Pancreas (tissue), 10 donors: ENCODE results near the gene RALB. TPM values are rescaled to one million over a fixed set of nuclear protein-coding genes. Genes with fewer than 3 reads are reported as not detected.

ENCODE experiments used
- ATAC-seq, 4 donors: fragments of 200-7000 bp; cut with Tn5 transposase; one replicate each; pipeline versions ENCODE4 v1.8.0 to v1.9.1; 2020; ENCODE audit warnings: mild to moderate bottlenecking in 4 of 4, moderate library complexity in 4 of 4
- DNase-seq, 6 donors: peaks; one replicate each; pipeline ENCODE4 v3.0.0-alpha.2; 2020
- FAIRE-seq: peaks from 2 replicates; lab custom pipeline; 2012; peaks lifted over from hg19 to GRCh38; lab: Jason Lieb, UNC
- H3K27ac ChIP-seq, 4 donors: fragments of 200-600 bp; sonication (generic); 1 replicate in 3 of 4; 2 replicates in 1 of 4; pipeline versions ENCODE4 v1.5.0 to v1.8.0; 2020
- H3K27me3 ChIP-seq, 4 donors: fragments of 200-600 bp; one replicate each; pipeline ENCODE4 v1.8.0; 2021
- H3K36me3 ChIP-seq, 3 donors: fragments of 200-600 bp; sonication (generic) in 1 of 3; one replicate each; pipeline versions ENCODE4 v1.5.0 to v1.8.0; 2020 to 2021
- H3K4me1 ChIP-seq, 3 donors: fragments of 200-600 bp; one replicate each; pipeline ENCODE4 v1.8.0; 2021
- H3K4me3 ChIP-seq, 4 donors: fragments of 200-600 bp; sonication (generic) in 2 of 4; one replicate each; pipeline versions ENCODE4 v1.5.0 to v1.8.0; 2020 to 2021
- H3K9me3 ChIP-seq, 4 donors: fragments of 200-600 bp; one replicate each; pipeline ENCODE4 v1.8.0; 2021
- WGBS, 2 donors: extraction: QIAGEN DNeasy Blood & Tissue Kit; methylation state at CpG; one replicate each; pipeline ENCODE4 v1.1.7; 2013; 5-methylcytosine and 5-hydroxymethylcytosine counted together
- intact Hi-C, 3 donors: fragments of 100-400 bp; cut with DNase I; formaldehyde crosslinking; loops; one replicate each; pipeline versions ENCODE4 v1.11.1 to v1.14.2; 2022
- polyA plus RNA-seq, 2 donors: library from polyadenylated mRNA; stranded (reverse); fragments of 200-250 nt; gene quantifications; one replicate each; pipeline ENCODE4 v1.2.3, GENCODE V29; 2013
- total RNA-seq, 6 donors: library from RNA; stranded (reverse); fragmentation: NEBNext Ultra II Directional in 4 of 6; extraction: Animal tissue kit (Norgen Biotek cat#: 25700) in 4 of 6; gene quantifications; one replicate each; pipeline versions ENCODE4 v1.2.1 to v1.2.4, GENCODE V29; 2021 to 2023
- TF ChIP-seq, protein P1 (sequence below), 4 donors: fragments of 200-600 bp; sonication (generic) in 3 of 4; IDR thresholded peaks; one replicate each; pipeline versions ENCODE4 v1.5.0 to v1.8.0; 2021; ENCODE audit warnings: antibody characterized with exemption in 4 of 4
- donor health status: healthy with polysubstance abuse.
- donor health status: DM: no; HTN: no; CAD: no; lungs with moderate emphysema.
- donor health status: DM: no; HTN: no; CAD: no.
- donor health status: control.
- donor health status: control.
- donor health status: Bipolar disorder and iron deficiency.
- donor health status: DM: yes; HTN: yes; CAD: no.
- donor health status: DM: no; HTN: no; CAD: no.
- donor health status: DM: no; HTN: no; CAD: no.
- donor health status: DM: yes; HTN: yes; CAD: no.

The RALB gene
- total and polyA plus RNA-seq, 8 donors: 9.8 to 24.2 (median 15.4) TPM

DNA sequence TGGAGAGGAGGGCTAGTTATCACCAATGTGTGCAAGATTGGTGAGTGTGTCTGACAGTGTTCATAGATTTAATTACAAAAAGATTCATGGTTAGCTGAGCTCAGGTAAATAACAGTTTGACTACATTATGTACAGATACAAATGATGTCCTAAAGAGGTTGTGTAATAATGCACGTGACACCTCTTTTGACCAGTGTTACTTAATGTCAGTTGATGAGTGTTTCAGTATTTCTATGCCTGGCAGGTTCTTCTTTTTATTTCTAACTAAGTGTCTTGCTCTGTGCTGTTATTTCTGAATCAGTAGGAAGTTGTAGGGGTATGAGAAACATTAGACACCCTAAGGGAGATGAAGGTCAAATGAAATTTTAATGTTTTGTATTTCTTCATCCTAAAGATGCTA, 85.4 kb downstream of the RALB start:
- Histone ChIP-seq H3K9me3 (no peaks in the 10 kb centered on the region), H3K4me3 (no peak overlapping the region), H3K27ac (no peak overlapping the region), H3K27me3 (no peaks in the 10 kb centered on the region), H3K36me3 (no peaks in the 10 kb centered on the region), H3K4me1 (peaks cover 0 to 2% (median 1%) of the 10 kb centered on the region in 3 donors)
- no peak for FAIRE-seq
- intact Hi-C loops: no loop called here
- 58 to 65% methylated on average over 1 of the region's 1 CpG for WGBS, 2 donors
- no peak for DNase-seq
- TF ChIP-seq, protein P1, sequence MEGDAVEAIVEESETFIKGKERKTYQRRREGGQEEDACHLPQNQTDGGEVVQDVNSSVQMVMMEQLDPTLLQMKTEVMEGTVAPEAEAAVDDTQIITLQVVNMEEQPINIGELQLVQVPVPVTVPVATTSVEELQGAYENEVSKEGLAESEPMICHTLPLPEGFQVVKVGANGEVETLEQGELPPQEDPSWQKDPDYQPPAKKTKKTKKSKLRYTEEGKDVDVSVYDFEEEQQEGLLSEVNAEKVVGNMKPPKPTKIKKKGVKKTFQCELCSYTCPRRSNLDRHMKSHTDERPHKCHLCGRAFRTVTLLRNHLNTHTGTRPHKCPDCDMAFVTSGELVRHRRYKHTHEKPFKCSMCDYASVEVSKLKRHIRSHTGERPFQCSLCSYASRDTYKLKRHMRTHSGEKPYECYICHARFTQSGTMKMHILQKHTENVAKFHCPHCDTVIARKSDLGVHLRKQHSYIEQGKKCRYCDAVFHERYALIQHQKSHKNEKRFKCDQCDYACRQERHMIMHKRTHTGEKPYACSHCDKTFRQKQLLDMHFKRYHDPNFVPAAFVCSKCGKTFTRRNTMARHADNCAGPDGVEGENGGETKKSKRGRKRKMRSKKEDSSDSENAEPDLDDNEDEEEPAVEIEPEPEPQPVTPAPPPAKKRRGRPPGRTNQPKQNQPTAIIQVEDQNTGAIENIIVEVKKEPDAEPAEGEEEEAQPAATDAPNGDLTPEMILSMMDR (IDR thresholded peaks at IDR 0.05): no peak
- no peak for ATAC-seq

DNA sequence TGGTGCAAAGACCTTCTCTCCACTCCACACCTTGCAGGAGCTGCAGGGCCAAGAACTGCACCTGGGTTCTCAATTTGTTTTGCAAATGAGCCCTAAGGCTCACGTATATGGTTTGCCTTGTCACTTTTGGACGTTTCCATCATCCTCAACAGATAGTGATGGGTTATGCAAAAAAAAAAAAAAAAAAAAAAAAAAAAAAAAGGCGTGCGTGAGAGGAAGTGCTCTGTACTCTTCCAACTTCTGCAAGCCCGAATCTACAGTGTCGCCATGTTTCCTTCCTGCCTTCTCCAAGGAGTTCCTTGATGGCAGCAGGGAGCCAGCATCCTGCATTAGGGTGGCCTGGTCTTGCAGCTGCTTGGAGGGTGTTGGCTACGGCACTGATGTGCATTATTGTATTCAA, 89.3 kb downstream of the RALB start:
- ATAC-seq (no peak), DNase-seq (no peak), FAIRE-seq (no peak)
- TF ChIP-seq, protein P1 (IDR thresholded peaks at IDR 0.05): no peak
- WGBS, 2 donors: 59 to 71% methylated on average over 7 of the region's 7 CpGs
- H3K9me3 ChIP-seq: no peaks in the 10 kb centered on the region
- no peak overlapping the region for H3K4me3 ChIP-seq
- H3K27ac ChIP-seq: no peak overlapping the region
- no peaks in the 10 kb centered on the region for H3K36me3 ChIP-seq
- peaks cover 0 to 6% (median 0%) of the 10 kb centered on the region in 4 donors for H3K27me3 ChIP-seq
- intact Hi-C loops: loop anchor here in 2 of 3 donors (5.0 to 10.0 kb wide), 3 partner anchors 183 to 340 kb away; no protein-coding TSS in a partner anchor
- peaks cover 13 to 14% (median 13%) of the 10 kb centered on the region in 3 donors for H3K4me1 ChIP-seq

DNA sequence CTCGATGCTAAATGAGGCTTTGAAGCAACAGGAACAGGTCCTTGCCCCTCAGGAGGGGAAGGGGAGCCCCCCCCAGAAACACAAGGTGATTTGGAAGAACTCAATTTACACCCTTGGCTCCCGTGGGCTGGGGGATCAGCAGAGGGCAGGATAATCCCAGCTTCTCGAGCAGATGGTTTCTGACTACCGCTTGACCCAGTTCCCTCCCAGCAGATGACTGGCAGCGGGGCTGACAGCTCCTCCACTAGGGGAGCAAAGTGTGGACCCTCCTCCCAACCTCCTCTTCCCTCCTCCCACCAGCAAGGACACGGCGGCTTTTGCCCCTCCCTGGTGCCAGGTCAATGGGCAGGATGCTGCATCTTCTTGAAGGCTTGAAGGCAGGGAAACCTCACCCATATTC, 89.8 kb downstream of the RALB start:
- Histone ChIP-seq H3K27me3 (peaks cover 0 to 6% (median 0%) of the 10 kb centered on the region in 4 donors), H3K27ac (no peak overlapping the region), H3K4me3 (no peak overlapping the region), H3K9me3 (no peaks in the 10 kb centered on the region), H3K36me3 (no peaks in the 10 kb centered on the region), H3K4me1 (peaks cover 13 to 14% (median 13%) of the 10 kb centered on the region in 3 donors)
- WGBS, 2 donors: 33 to 45% methylated on average over 7 of the region's 7 CpGs
- ATAC-seq (no peak), DNase-seq (no peak), FAIRE-seq (no peak)
- TF ChIP-seq, protein P1 (IDR thresholded peaks at IDR 0.05): no peak
- intact Hi-C loops: loop anchor here in 2 of 3 donors (5.0 to 10.0 kb wide), 3 partner anchors 182 to 340 kb away; no protein-coding TSS in a partner anchor

DNA sequence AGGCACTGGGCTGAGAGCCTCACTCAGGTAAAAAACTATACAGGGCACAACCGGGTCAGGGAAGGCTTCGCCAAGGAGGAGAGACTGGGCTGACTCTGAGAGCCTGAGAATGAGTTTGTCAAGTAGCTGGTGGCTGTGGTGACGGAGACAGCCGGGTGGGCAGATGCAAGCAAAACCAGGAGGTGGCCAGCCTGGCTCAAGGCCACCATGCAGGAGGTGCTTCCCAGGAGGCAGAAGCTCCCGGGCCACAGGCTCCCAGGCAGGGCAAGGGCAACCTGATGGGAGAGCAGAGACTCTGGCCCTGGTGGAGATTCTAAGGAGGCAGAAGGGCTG, 90.4 kb downstream of the RALB start:
- peak overlapping the region in 1 of 4 donors; percentile 1 for H3K4me3 ChIP-seq
- peaks cover 0 to 6% (median 0%) of the 10 kb centered on the region in 4 donors for H3K27me3 ChIP-seq

More for the DNA sequence above, 90.4 kb downstream of the RALB start:
- Histone ChIP-seq H3K4me1 (peaks cover 13 to 14% (median 13%) of the 10 kb centered on the region in 3 donors), H3K27ac (no peak overlapping the region), H3K9me3 (no peaks in the 10 kb centered on the region), H3K36me3 (no peaks in the 10 kb centered on the region)
- DNase-seq (no peak), FAIRE-seq (no peak), ATAC-seq (peak in 3 of 4 donors; percentile 16 to 25 (median 16))
- TF ChIP-seq, protein P1 (IDR thresholded peaks at IDR 0.05): no peak
- intact Hi-C loops: loop anchor here in 2 of 3 donors (5.0 to 10.0 kb wide), 3 partner anchors 182 to 339 kb away; no protein-coding TSS in a partner anchor
- 10% methylated on average over 5 of the region's 5 CpGs for WGBS, 2 donors
